ENCODE data around the gene FGF12. TPM values are rescaled to one million over a fixed set of nuclear protein-coding genes. Genes with fewer than 3 reads are reported as not detected.

The FGF12 gene
- polyA plus RNA-seq, 1 experiment, result not detected

GRCh38 chr3:192433704-192434103, 293.6 kb downstream of the FGF12 start:
- CTCF ChIA-PET, result interaction anchor here (4.5 kb wide), 1 partner anchor 11 kb away, joined by 28 read pairs; no protein-coding TSS in a partner anchor
- Histone ChIP-seq H3K27me3 (ENCODE audit: control insufficient read depth, insufficient read depth, low read length) (no peaks in the 10 kb centered on the region), H3K27ac (ENCODE audit: low read depth, low read length) (no peak overlapping the region), H3K9me3 (ENCODE audit: control insufficient read depth, insufficient read depth, low read length) (no peaks in the 10 kb centered on the region), H3K4me3 (ENCODE audit: low read depth, low read length) (no peak overlapping the region)
- TF ChIP-seq, protein P1, sequence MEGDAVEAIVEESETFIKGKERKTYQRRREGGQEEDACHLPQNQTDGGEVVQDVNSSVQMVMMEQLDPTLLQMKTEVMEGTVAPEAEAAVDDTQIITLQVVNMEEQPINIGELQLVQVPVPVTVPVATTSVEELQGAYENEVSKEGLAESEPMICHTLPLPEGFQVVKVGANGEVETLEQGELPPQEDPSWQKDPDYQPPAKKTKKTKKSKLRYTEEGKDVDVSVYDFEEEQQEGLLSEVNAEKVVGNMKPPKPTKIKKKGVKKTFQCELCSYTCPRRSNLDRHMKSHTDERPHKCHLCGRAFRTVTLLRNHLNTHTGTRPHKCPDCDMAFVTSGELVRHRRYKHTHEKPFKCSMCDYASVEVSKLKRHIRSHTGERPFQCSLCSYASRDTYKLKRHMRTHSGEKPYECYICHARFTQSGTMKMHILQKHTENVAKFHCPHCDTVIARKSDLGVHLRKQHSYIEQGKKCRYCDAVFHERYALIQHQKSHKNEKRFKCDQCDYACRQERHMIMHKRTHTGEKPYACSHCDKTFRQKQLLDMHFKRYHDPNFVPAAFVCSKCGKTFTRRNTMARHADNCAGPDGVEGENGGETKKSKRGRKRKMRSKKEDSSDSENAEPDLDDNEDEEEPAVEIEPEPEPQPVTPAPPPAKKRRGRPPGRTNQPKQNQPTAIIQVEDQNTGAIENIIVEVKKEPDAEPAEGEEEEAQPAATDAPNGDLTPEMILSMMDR (IDR thresholded peaks at IDR 0.05; ENCODE audit: low read depth, low read length), result no peak
- POLR2A ChIA-PET, result no interaction called here
- no peak for DNase-seq (ENCODE audit: low read depth, low spot score)

GRCh38 chr3:192422997-192423342, 304.4 kb downstream of the FGF12 start:
- Histone ChIP-seq H3K9me3 (ENCODE audit: control insufficient read depth, insufficient read depth, low read length) (no peaks in the 10 kb centered on the region), H3K4me3 (ENCODE audit: low read depth, low read length) (no peak overlapping the region), H3K27me3 (ENCODE audit: control insufficient read depth, insufficient read depth, low read length) (no peaks in the 10 kb centered on the region), H3K27ac (ENCODE audit: low read depth, low read length) (no peak overlapping the region)
- TF ChIP-seq, protein P1 (IDR thresholded peaks at IDR 0.05; ENCODE audit: low read depth, low read length), result no peak
- ChIA-PET POLR2A (no interaction called here), CTCF (interaction anchor here (3.0 kb wide), 1 partner anchor 21 kb away, joined by 14 read pairs; no protein-coding TSS in a partner anchor)
- no peak for DNase-seq (ENCODE audit: low read depth, low spot score)

GRCh38 chr3:192422321-192422996, 304.9 kb downstream of the FGF12 start:
- CTCF ChIA-PET, result interaction anchor here (3.0 kb wide), 1 partner anchor 22 kb away, joined by 14 read pairs; no protein-coding TSS in a partner anchor
- TF ChIP-seq, protein P1 (IDR thresholded peaks at IDR 0.05; ENCODE audit: low read depth, low read length), result no peak
- H3K27ac ChIP-seq (ENCODE audit: low read depth, low read length), result no peak overlapping the region
- no peak for DNase-seq (ENCODE audit: low read depth, low spot score)
- POLR2A ChIA-PET, result no interaction called here
- no peaks in the 10 kb centered on the region for H3K27me3 ChIP-seq (ENCODE audit: control insufficient read depth, insufficient read depth, low read length)
- no peaks in the 10 kb centered on the region for H3K9me3 ChIP-seq (ENCODE audit: control insufficient read depth, insufficient read depth, low read length)
- H3K4me3 ChIP-seq (ENCODE audit: low read depth, low read length), result no peak overlapping the region

DNA sequence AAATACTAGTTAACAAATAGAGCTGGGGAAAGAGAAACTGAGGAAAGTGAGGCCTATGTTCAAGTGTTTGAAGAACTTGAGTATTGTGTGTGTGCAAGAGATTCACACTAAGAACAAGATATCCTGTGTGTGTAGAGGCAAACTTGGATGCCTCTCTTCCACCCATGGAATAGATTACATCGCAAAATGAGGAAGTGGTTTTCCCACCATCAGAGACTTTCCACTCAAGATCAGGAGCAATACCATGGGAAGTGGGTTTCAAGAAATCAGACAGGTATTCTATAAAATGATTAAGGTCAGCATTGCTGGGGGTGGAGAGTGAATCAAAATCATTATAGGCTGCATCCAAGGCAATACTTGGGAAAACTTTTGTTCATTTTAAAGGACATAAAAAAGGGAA, 308.0 kb downstream of the FGF12 start:
- no peak overlapping the region for H3K27ac ChIP-seq (ENCODE audit: low read depth, low read length)
- ChIA-PET CTCF (no interaction called here), POLR2A (no interaction called here)
- no peaks in the 10 kb centered on the region for H3K9me3 ChIP-seq (ENCODE audit: control insufficient read depth, insufficient read depth, low read length)
- TF ChIP-seq, protein P1 (IDR thresholded peaks at IDR 0.05; ENCODE audit: low read depth, low read length), result no peak
- H3K27me3 ChIP-seq (ENCODE audit: control insufficient read depth, insufficient read depth, low read length), result no peaks in the 10 kb centered on the region
- no peak overlapping the region for H3K4me3 ChIP-seq (ENCODE audit: low read depth, low read length)
- DNase-seq (ENCODE audit: low read depth, low spot score), result no peak

- TF ChIP-seq, protein P1 (IDR thresholded peaks at IDR 0.05; ENCODE audit: low read depth, low read length), result no peak
- POLR2A ChIA-PET, result no interaction called here
- CTCF ChIA-PET, result interaction anchor here (0.9 kb wide), 1 partner anchor 26 kb away, joined by 3 read pairs; no protein-coding TSS in a partner anchor
- Histone ChIP-seq H3K27me3 (ENCODE audit: control insufficient read depth, insufficient read depth, low read length) (no peaks in the 10 kb centered on the region), H3K4me3 (ENCODE audit: low read depth, low read length) (no peak overlapping the region), H3K27ac (ENCODE audit: low read depth, low read length) (no peak overlapping the region), H3K9me3 (ENCODE audit: control insufficient read depth, insufficient read depth, low read length) (no peaks in the 10 kb centered on the region)
- no peak for DNase-seq (ENCODE audit: low read depth, low spot score)
These were observed 309.7 kb downstream of the FGF12 start for GRCh38 chr3:192417559-192418055.
